Measurements from ENCODE around the gene TANGO6. TPM values are rescaled to one million over a fixed set of nuclear protein-coding genes. Genes with fewer than 3 reads are reported as not detected.

Gene TANGO6
- total RNA-seq, 2 experiments from 2014 or later = 22.7 to 22.8 TPM

GRCh38 chr16:69106491-69107315 lies 263.4 kb downstream of the TANGO6 start:
- no peak for DNase-seq (ENCODE audit: low spot score)
- no TSS peak for BruUV-seq (replicated peaks)

GRCh38 chr16:69107316-69107962 lies 264.1 kb downstream of the TANGO6 start:
- Histone ChIP-seq H3K4me2 (ENCODE audit: low read length) (no peak overlapping the region), H3K9me2 (ENCODE audit: insufficient read depth, low read length) (no peaks in the 10 kb centered on the region), H3K4me1 (ENCODE audit: insufficient read depth, low read length, poor library complexity, severe bottlenecking) (no peaks in the 10 kb centered on the region), H2AFZ (ENCODE audit: low read length) (no peak overlapping the region), H3K36me3 (ENCODE audit: insufficient read depth, low read length) (no peaks in the 10 kb centered on the region), H3K9me3 (ENCODE audit: low read length) (no peaks in the 10 kb centered on the region), H3K4me3 (ENCODE audit: low read depth, low read length, poor library complexity, severe bottlenecking) (no peak overlapping the region), H4K20me1 (ENCODE audit: insufficient read depth, low read length) (no peaks in the 10 kb centered on the region), H3K27ac (ENCODE audit: low read depth, low read length, poor library complexity, severe bottlenecking) (no peak overlapping the region), H3K79me2 (ENCODE audit: insufficient read depth, low read depth, low read length) (no peaks in the 10 kb centered on the region)
- no TSS peak for BruUV-seq (replicated peaks)
- DNase-seq (ENCODE audit: low spot score) = no peak
- intact Hi-C loops (cut with micrococcal nuclease; ENCODE audit: unreplicated experiment) = no loop called here
- ChIA-PET POLR2A (no interaction called here), CTCF (ENCODE audit: unreplicated experiment) (no interaction called here)
- TF ChIP-seq EZH2phosphoT487 (IDR thresholded peaks at IDR 0.05; ENCODE audit: borderline replicate concordance, low read depth, low read length) = no peak
- no peak for TF ChIP-seq CTCF (conservative IDR thresholded peaks at IDR 0.05; ENCODE audit: low read length)

More at GRCh38 chr16:69106491-69107315, 263.4 kb downstream of the TANGO6 start:
- H3K36me3 ChIP-seq (ENCODE audit: insufficient read depth, low read length) = no peaks in the 10 kb centered on the region
- no peak overlapping the region for H3K4me3 ChIP-seq (ENCODE audit: low read depth, low read length, poor library complexity, severe bottlenecking)
- intact Hi-C loops (cut with micrococcal nuclease; ENCODE audit: unreplicated experiment) = no loop called here
- POLR2A ChIA-PET = no interaction called here
- no peaks in the 10 kb centered on the region for H3K4me1 ChIP-seq (ENCODE audit: insufficient read depth, low read length, poor library complexity, severe bottlenecking)
- H3K4me2 ChIP-seq (ENCODE audit: low read length) = no peak overlapping the region
- H3K9me2 ChIP-seq (ENCODE audit: insufficient read depth, low read length) = no peaks in the 10 kb centered on the region
- no peaks in the 10 kb centered on the region for H3K79me2 ChIP-seq (ENCODE audit: insufficient read depth, low read depth, low read length)
- CTCF ChIA-PET (ENCODE audit: unreplicated experiment) = no interaction called here
- TF ChIP-seq EZH2phosphoT487 (IDR thresholded peaks at IDR 0.05; ENCODE audit: borderline replicate concordance, low read depth, low read length) = no peak
- no peak for TF ChIP-seq CTCF (conservative IDR thresholded peaks at IDR 0.05; ENCODE audit: low read length)
- no peak overlapping the region for H2AFZ ChIP-seq (ENCODE audit: low read length)
- no peak overlapping the region for H3K27ac ChIP-seq (ENCODE audit: low read depth, low read length, poor library complexity, severe bottlenecking)
- H4K20me1 ChIP-seq (ENCODE audit: insufficient read depth, low read length) = no peaks in the 10 kb centered on the region
- H3K9me3 ChIP-seq (ENCODE audit: low read length) = no peaks in the 10 kb centered on the region
